ENCODE measurements around the gene TRERF1.

TRERF1 gene

DNA sequence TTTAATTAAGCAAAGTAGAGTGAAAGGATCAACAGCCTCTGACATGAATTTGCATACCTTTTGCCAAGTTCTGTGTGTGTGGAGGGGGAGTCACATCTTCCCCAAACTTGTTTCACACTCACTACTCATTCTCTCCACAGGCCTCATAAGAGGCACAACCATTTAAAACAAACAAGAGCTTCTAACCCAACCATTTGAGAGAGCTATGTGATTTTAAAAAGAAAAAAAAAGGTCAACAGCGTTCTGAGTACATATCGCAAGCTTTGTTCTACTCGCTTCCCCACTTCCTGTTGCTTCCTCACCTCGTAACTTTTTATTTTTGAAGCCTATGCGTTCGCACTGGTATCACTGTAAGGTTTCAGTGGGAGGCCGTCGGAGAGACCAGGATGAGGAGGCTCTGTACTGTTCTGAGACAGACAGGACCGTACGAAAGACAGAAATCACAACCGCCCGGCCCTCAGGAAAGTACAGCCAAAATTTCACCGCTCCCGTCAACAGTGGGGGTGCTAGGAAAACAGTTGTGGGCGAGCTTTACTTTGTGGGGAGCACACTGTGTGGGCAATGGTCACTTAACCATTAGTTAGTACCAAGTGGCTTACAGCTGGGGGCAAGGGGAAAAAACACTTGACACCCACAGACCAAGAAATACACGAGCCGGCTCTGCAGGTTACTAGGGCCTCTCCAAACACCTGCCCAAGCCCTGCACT is 61.3 kb downstream of the TRERF1 start:
- no peak for DNase-seq

DNA sequence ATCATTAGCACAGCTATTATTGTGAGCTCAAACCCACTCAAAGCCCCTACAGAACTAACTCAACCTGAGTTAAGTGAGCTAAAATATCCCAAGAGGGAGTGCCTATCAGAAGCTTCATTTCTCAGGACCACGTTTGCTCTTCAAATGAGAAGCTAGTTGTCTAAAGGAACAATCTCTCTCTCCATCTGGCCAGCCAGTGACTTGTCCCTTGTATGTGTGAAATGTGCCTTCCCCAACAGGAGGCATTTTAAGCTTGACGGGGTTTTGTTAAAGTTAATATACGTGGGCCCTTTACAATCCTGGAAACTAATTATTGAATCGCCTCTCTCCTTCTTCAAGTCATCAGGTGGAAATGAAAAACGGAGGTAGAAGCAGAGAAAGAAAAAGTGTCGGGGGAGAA is 62.0 kb downstream of the TRERF1 start:
- DNase-seq: no peak

DNA sequence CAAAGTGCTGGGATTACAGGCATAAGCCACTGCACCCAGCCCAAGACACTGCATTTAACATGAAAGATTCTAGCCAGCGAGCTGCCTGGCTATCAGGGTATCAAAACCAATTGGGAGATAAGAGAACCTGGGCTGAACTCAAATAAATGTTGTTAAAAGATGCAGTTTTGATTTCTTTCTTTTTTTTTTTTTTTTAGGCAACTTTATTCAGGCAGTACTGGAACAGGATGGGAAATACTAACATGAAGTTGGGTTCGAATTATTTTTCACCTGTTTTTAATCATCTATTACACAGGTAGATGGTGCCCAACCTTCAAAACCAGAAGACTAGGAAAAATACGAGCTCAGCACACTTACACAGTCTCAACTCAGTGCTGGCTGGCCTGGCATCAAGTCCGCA is 63.7 kb downstream of the TRERF1 start:
- no peak for DNase-seq

DNA sequence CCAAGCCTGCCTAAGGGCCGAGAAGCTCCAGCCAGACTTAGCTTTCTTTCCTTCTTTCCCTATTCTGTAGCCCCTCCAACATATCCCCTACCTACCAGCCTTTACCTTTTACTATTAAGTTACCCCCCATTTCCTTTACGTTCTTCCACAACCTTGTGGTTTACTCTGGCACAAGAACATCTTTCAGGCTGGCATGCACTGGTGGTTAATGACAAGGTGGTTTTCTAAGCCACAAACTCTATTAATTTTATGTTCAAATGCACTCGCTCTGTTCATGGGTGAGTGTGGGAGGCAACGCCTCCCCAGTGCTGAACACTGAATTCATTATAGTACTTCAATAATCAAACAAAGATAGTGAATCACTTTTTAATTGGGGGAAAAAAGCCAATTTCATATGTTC is 64.4 kb downstream of the TRERF1 start:
- DNase-seq: no peak

DNA sequence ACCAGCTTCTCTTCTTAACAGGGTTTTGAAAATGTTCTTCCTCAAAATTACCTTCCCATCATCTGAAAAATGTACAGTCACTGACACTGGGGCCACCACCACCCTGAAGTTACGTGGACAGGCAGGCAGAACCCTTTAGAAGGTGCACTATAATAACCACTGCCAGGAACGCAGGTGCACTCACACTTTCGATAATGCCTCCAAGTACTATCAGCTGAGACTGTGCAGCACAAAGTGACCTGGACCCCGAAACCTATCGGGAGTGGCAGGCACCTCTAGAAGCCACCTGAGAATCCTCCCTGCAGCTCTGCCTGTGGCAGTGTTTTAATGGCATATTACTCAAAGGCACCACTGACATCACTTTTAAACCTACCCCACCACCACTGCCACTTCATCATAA is 66.4 kb downstream of the TRERF1 start:
- no peak for DNase-seq

DNA sequence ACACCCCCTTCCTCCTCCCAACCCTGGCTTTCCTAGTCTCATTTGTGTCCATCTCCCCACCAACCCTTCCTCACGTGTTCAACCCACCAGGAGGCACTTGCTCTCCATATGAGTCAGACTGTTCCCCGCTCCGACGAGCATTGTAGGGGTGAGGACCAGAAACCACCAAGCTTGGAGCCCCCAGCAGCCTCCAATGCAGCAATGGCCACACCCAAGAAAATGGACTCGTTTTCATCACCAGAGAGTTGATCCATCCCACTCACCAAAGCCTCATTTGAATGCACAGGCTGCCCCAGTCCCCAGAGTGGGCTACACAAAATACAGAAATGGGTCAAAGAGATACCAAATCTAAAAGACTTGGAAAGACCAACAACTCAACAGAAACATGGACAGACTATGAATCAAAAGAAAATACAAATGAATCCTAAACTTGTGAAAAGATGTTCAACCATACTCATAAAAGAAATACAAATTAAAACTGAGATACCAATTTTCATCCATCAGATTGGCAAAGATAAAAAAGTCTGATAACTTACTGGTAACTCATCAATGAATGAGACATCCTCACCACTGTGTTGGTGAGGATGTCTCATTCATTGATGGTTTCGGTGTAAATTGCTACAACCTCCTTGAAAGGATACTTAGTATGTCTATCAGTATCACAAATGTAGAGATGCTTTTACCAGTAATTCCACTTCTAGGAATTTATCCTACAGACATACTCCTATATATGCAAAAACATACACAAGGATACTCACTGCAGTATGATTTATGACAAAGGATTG is 68.1 kb downstream of the TRERF1 start:
- no peak for DNase-seq

DNA sequence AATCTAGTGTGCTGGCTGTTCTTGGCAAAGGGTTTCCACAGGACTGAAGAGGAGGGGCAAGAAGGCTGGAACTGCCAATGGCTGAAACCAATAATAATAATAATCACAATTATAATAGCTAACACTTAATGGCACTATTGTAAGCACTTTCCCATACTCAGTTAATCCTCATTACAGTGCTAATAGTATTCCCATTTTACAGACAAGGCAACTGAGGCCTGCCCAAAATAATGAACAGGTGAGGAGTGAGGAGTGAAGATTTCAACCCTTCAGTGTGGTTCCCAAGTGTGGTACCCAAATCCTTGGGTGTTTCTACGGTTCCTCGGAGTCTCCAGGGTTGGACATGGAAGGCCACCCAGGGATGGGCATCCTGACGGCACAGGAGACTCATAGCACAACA is 69.9 kb downstream of the TRERF1 start:
- DNase-seq: no peak

DNA sequence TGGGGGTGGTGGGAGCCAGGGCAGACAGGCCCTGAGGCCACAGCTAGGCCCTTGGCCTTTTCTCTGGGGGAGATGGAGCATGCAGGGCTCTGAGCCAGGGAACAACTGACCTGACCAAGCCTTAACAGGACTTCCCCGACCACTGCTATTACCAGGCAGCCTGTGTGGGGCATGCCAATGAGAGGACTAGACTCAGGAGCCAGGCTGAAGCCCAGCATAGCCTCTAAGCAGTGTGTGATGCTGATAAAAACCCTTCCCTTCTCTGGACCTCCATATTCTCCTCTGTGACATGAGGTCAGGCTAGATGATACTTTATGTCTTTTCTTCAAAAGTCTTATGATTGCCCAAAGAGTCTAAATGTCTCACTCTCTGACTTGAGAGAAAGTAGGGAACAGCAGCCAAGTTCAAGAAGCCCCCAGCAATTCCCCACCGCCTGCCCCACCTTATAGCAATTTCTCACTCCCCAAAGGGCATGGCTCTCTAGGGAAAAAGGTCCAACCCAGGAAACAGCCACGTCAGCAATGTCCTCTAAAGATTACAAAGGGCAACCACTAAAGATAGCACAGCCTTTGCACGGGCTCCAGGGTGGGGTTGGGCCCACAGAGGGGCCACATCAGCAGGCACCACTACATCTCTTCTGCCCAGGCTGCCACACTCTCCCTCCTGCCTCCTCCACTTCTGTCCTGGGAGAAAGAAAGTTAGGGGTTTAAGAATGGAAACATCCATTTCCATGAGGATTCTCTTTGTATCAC is 71.3 kb downstream of the TRERF1 start:
- no peak for DNase-seq

DNA sequence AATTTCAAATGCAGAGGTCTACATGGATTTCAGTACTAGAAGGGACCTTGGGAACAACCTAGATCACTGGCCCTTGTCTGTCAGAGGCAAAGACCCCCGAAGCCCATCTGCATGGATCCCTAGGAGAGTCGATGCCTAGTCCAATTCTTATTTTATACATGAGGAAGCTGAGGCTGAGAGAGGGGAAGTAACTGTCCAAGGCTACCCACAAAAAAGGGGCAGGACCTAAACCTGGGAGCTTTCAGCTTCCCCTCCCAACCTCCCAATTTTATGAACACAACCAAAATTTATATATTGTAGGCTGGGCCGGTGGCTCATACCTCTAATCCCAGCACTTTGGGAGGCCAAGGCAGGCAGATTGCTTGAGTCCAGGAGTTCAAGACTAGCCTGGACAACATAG is 73.2 kb downstream of the TRERF1 start:
- no peak for DNase-seq

DNA sequence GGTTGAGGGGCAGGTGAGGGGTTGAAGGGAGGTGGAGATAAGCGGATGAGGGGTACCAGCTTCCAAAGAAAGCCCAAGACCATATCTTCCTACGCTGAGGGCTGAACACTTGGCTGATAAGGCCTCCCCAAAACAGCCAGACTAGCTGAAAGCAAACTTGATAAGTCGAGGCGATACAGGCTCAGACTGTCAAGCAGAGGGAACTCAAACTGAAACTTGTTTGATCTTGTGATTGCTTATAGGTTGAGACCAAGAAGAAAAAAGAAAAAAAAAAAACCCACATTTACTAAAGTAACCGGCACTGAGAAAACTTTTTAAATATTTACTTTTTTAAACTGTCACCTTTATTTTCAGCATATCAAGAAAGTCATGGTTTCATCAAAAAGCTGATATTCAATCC is 73.6 kb downstream of the TRERF1 start:
- no peak for DNase-seq

DNA sequence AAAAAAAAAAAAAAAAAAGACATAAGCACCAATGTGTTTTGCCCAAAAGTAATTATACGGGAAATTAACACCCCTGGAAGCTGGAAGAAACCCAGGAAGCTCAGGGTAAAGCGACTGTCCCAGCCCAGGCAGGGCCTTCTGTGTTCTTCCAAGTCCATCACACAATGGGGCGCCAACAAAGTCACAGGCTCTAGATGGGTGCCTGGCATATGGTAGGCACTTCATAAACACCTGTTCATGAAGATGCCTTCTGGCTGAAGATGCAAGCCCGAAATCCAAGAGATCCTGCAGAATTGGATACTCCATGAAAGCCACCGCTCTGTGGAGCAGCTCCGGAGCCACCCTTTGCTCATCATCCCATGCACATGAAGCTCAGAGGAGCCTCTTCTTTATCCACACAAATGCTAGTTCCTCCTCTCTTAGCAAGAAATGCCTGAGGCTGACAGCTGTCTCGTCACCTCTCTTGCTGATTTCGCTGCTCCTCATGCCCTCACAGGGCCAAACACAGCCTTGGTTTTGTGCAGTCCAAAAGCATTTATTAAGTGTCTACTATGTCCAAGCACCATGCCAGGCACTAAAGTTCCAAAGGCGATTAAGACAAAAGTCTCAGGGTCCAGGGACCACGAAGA is 76.6 kb downstream of the TRERF1 start:
- no peak for DNase-seq

DNA sequence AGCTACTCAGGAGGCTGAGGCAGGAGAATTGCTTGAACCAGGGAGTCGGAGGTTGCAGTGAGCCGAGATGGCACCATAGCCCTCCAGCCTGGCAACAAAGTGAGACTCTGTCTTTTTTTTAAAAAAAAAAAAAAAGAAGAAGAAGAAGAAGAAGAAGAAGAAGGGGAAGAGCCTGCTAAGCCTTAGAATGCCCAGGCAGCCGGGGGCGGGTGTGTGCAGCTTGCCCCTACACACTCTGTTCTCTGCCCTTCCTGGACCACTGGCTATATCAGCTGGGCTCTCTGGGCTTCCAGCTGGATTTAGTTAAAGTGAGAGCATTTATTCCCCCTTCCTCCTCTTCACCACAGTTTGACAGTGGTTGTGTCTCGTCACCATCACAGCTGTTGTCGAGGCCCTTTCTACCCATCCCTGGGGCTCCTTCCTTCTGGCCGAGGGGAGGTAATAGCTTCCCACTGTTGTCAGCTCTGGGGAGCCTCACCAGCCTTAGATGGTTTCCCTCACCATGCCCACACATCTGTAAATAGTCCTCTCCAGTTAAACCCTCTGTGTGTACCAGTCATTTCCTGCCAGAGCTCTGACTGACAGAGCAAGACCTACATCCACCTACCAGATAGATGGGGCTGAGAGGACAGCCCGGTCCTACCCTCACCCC is 77.6 kb downstream of the TRERF1 start:
- no peak for DNase-seq

DNA sequence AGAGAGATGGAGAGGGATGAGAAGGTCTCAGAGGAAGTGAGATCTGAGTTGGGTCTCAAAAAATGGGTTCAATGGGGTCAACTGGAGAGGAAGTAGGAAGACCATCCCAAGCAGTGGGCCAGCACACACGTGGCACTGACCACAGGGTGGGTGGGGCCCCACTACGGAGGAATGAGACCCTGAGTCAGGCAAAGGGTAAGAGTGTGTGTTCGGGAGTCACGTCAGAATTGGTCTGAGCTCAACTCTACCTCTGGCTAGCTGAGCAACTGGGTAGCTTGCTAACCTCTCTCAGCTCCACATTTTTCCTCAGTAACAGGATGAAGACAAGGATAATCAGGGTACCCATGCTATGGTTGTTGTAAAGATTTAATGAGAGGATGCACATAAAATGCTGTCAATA is 79.0 kb downstream of the TRERF1 start:
- no peak for DNase-seq

DNA sequence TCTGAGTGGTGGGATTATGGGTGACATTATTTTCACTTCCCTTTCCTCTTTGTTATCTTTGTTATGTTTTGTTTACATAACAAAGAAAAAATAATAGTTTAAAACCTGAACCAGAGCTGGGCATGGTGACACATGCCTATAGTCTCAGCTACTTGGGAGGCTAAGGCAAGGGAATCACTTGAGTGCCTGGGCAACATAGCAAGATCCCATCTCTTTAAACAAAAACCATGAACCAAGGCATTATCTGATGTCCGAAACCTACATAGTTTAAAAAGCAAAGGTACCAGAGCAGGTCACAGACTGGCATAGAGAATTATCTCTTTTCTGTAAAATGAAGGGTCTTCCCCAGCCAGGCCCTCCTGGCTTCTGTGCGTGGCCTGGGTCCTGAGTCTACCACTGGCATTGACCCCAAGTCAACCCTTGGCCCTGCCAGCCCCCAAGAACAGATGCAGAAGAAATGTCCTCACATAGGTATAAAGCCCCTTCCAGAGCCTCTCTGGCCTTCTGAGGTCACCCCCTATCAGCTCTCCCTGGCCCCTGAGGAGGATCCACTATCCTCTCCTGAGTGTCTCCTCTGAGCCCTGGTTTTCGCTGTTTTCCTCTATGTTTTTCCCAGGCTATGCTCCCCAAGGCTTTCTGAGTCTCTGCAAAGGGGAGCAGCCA is 81.3 kb downstream of the TRERF1 start:
- DNase-seq: no peak

DNA sequence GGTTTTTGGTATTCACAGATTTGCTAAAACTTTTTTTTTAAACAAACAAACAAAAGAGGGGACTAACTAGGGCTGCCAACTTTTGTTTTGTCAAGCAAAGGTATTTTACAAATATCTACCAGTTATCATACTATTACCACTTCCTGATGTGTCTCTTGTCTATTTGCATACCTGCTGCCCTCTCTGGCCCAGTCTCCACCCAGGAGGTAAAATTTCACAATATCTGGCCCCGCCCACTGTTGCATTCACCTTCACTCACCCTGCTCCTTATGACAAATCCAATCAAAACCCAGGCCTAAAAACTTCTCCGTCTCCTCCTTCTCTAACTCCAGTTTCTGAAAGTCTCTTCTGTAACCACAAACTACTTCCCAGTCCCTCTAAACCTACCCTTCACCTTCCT is 82.2 kb downstream of the TRERF1 start:
- DNase-seq: no peak

DNA sequence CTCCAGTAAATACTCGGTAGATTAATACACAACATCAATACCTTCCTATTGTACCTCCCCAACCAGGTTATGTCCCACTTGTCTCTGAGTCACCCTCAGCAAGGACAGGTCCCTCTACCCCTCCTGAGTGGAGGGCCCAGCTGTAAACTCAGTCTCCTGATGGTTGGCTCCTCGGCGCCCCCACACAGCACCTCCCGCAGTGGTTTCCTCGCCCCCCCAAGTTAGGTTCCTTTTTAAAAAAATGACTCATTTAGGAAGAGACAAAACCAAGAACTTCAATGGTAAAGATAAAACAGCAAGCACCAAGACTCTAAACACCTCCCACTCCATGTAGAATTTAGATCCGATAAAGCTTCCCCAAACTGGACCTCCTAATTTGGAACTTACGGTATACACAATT is 83.5 kb downstream of the TRERF1 start:
- no peak for DNase-seq

DNA sequence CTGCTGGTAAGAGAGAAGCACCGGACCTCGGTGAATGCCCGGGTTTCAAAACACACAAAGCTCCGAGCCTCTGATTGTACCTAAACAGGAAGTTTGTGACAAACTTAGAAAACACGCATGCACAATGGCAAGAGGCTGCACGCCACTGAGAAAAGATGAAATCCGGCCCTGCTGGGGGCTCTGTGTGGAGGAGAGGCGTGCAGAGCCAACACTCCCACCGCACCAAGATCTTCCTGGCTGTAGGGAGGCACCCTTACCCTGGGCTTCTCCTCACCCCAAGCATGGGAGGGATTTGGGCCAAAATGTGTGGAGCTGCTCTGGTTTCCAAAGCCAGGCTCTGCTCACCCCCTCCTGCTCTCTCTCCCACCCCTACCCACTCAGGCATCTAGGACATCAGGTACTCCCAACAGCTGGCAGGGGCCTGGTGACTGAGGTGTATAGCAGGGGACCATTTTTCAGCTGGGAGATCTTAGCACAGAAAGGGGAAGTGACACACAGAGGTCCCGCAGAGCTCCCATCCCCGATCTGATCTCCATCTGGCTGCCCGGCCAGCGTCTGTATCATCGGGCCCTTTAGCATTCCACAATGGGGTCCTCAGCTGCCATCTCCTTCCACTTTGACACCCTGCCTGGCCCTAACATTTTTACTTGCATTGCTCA is 84.2 kb downstream of the TRERF1 start:
- no peak for DNase-seq

DNA sequence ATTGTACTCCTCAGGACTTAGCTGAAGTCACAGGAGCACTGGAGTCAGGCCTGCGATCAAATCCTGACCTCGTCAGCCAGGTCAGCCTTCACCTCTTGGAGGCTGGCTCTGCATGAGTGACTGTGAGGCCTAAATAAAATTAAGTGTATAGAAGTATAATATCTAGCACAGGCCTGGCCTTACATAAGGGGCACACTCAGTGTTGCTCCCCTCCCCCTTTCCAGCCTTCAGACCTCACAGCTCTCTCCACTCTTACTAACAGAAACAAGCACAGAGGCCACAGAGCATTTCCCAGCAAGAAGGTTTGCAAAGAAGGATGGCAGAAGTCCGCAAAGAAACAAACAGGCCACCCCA is 84.8 kb downstream of the TRERF1 start:
- no peak for DNase-seq

DNA sequence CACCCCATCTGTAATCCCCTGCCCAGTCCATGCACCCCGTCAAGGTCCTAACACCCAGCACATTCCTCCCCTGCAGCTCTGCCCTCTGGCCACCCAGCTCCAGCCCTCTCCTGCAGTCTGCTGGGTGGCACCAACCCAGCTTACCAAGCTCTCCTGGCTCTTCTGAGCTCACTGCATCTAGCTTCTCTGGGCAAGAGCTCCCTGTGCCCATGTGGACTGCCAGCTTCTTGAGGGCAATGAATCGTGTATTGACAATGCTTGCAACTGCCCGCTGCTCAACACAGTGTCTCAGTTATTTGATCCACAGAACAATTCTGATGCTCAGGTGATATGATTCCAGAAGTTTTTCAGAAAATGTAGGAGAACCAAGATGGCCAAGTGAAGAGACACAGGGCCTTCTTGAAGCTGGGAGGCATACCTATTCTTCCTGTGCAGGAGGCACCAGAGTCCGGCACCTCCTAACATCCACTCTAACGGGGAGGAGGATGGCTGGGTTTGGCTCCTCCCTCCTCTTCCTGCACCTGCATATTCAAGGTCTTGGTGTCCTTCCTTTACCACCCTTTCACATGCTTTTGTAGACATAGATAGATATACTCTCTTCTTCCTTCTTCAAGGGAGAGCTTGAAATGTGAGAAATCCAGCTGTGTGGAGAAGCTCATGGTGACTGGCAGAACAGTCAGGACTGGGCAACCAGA is 85.6 kb downstream of the TRERF1 start:
- no peak for DNase-seq

DNA sequence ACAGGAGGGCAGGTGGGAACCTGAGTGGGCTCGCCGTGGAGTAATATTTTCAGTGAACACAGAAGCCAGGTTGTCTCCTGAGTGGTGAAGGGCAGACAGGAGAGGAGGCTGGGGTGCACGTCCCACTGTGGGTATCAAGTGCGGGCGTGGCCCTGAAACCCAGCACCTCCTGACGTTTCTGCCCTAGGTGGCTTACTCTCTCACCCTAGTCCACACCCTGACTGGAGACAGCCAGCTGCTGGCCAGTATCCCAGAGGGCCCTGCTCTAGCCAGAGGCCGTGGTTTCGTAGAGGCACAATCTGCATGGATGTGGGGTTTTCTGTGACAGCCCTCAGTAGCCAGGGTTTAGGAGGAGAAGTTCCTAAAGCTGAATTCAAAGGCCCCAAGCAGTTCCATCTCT is 86.7 kb downstream of the TRERF1 start:
- no peak for DNase-seq
